Erythroblast (primary cell): ENCODE data around the gene SIAE.

Source experiments
- GATA1 ChIP-seq: IDR thresholded peaks from 2 replicates; pipeline ENCODE4 v1.6.1; 2011; ENCODE audit warnings: low read depth, mild to moderate bottlenecking, control low read depth, low read length, moderate library complexity
- POLR2A ChIP-seq: IDR thresholded peaks from 2 replicates; pipeline ENCODE4 v1.6.1; 2011; ENCODE audit warnings: mild to moderate bottlenecking, low read length

GRCh38 chr11:124627546-124627945 is 46.0 kb downstream of the SIAE start:
- TF ChIP-seq POLR2A = no peak
- TF ChIP-seq GATA1 = no peak
